Heart right ventricle (tissue), 16 donors: ENCODE measurements around the gene CCDC106. TPM values are rescaled to one million over a fixed set of nuclear protein-coding genes. Genes with fewer than 3 reads are reported as not detected.

ENCODE experiments used
- ATAC-seq, 8 donors: fragments of 200-7000 bp; cut with Tn5 transposase; one replicate each; pipeline ENCODE4 v1.9.1; 2020; ENCODE audit warnings: mild to moderate bottlenecking in 8 of 8, moderate library complexity in 8 of 8, moderate number of reproducible peaks in 1 of 8
- DNase-seq, 2 donors: peaks; one replicate each; pipeline ENCODE4 v3.0.0-alpha.2; 2020
- H3K27ac ChIP-seq, 10 donors: fragments of 200-600 bp; sonication (generic) in 2 of 10; one replicate each; pipeline versions ENCODE4 v1.5.0 to v1.8.0; 2020 to 2022; ENCODE audit warnings: mild to moderate bottlenecking in 3 of 10
- H3K27me3 ChIP-seq, 7 donors: fragments of 200-600 bp; one replicate each; pipeline ENCODE4 v1.8.0; 2021 to 2022; ENCODE audit warnings: mild to moderate bottlenecking in 2 of 7
- H3K36me3 ChIP-seq, 9 donors: fragments of 200-600 bp; sonication (generic) in 1 of 9; one replicate each; pipeline versions ENCODE4 v1.5.0 to v1.8.0; 2020 to 2022; ENCODE audit warnings: mild to moderate bottlenecking in 2 of 9
- H3K4me1 ChIP-seq, 9 donors: fragments of 200-600 bp; sonication (generic) in 1 of 9; one replicate each; pipeline versions ENCODE4 v1.5.0 to v1.8.0; 2020 to 2022; ENCODE audit warnings: mild to moderate bottlenecking in 4 of 9
- H3K4me3 ChIP-seq, 10 donors: fragments of 200-600 bp; sonication (generic) in 2 of 10; one replicate each; pipeline versions ENCODE4 v1.5.0 to v1.8.0; 2020 to 2022; ENCODE audit warnings: mild to moderate bottlenecking in 7 of 10, moderate library complexity in 2 of 10
- H3K9me3 ChIP-seq, 11 donors: fragments of 200-600 bp in 10 of 11; sonication (generic) in 2 of 11; one replicate each; pipeline versions ENCODE4 v1.5.0 to v1.8.0; 2013 to 2022; ENCODE audit warnings: mild to moderate bottlenecking in 2 of 11, control low read depth in 1 of 11, moderate library complexity in 1 of 11
- CTCF ChIP-seq, 9 donors: fragments of 200-600 bp; sonication (generic) in 2 of 9; IDR thresholded peaks; one replicate each; pipeline versions ENCODE4 v1.5.0 to v1.8.0; 2021 to 2022; ENCODE audit warnings: antibody characterized with exemption in 9 of 9, mild to moderate bottlenecking in 5 of 9, moderate library complexity in 1 of 9
- WGBS, 2 donors: extraction: QIAGEN DNeasy Blood & Tissue Kit; methylation state at CpG; one replicate each; pipeline ENCODE4 v1.1.7; 2013; ENCODE audit warnings: inconsistent platforms in 1 of 2; 5-methylcytosine and 5-hydroxymethylcytosine counted together
- intact Hi-C, 10 donors: fragments of 100-400 bp; cut with DNase I; formaldehyde crosslinking; loops; one replicate each; pipeline versions ENCODE4 v1.11.1 to v1.14.2; 2022
- polyA plus RNA-seq, 2 donors: library from polyadenylated mRNA; stranded (reverse); fragments of 200-250 nt; gene quantifications; one replicate each; pipeline ENCODE4 v1.2.3, GENCODE V29; 2013
- total RNA-seq, 10 donors: library from RNA; stranded (reverse); fragmentation: NEBNext Ultra II Directional in 3 of 10; extraction: Animal tissue kit (Norgen Biotek cat#: 25700) in 3 of 10; gene quantifications; one replicate each; pipeline versions ENCODE4 v1.2.1 to v1.2.4, GENCODE V29; 2021 to 2023
- donor health status: Arrhythmogenic right ventricular cardiomyopathy.
- donor health status: ischemic (EF 13 %, LVEDD 7.1; RV severe dilation, severe dysfunction).
- donor health status: healthy with polysubstance abuse.
- donor health status: DM: no; HTN: yes; CAD: no.
- donor health status: DM: no; HTN: no; CAD: no.
- donor health status: ischemic (EF 25% LVEDD 6.9; RV normal size, moderate dysfunction).
- donor health status: ischemic (EF 25% LVEDD 5.7; RV mildly dilated, moderate dysfunction).
- donor health status: healthy.
- donor health status: DM: yes; HTN: yes; CAD: no.
- donor health status: Ischemic cardiomyopathy.
- donor health status: ischemic (EF 35%, LVEDD 5.7; RV mildly dilated, moderate dysfunction).
- donor health status: nonischemic (EF 11% LVEDD 7.7; RV severe dilation, severe dysfunction).
- donor health status: DM: yes; HTN: yes; CAD: no.
- donor health status: PGD.
- donor health status: ischemic (EF 29% LVEDD 5.4; RV normal size, mild dysfunction).
- donor health status: nonischemic (EF 23%, LVEDD 6.1; RV moderate dilation, normal function).

CCDC106 gene
- total and polyA plus RNA-seq, 12 donors, result 12.1 to 29.6 (median 14.4) TPM

- Histone ChIP-seq H3K4me1 (peaks cover 13 to 78% (median 56%) of the 10 kb centered on the region in 9 donors), H3K27me3 (no peaks in the 10 kb centered on the region), H3K4me3 (peak overlapping the region in 8 of 10 donors; percentile 15 to 93 (median 79)), H3K27ac (peak overlapping the region in 9 of 10 donors; percentile 19 to 97 (median 56)), H3K9me3 (no peaks in the 10 kb centered on the region), H3K36me3 (peaks cover 0 to 70% (median 26%) of the 10 kb centered on the region in 9 donors)
- intact Hi-C loops, result no loop called here
- no peak for TF ChIP-seq CTCF (IDR thresholded peaks at IDR 0.05)
- DNase-seq (no peak), ATAC-seq (no peak)
- WGBS, 2 donors, result 66 to 69% methylated on average over 7 of the region's 7 CpGs
These were observed 29.0 kb downstream of the CCDC106 start for GRCh38 chr19:55676889-55677505.

- TF ChIP-seq CTCF (IDR thresholded peaks at IDR 0.05), result no peak
- Histone ChIP-seq H3K9me3 (no peaks in the 10 kb centered on the region), H3K4me1 (peaks cover 13 to 78% (median 56%) of the 10 kb centered on the region in 9 donors), H3K4me3 (peak overlapping the region in 5 of 10 donors; percentile 7 to 93 (median 80)), H3K27me3 (no peaks in the 10 kb centered on the region), H3K27ac (peak overlapping the region in 8 of 10 donors; percentile 19 to 97 (median 46)), H3K36me3 (peaks cover 0 to 70% (median 29%) of the 10 kb centered on the region in 9 donors)
- ATAC-seq, result no peak
- DNase-seq, result no peak
- intact Hi-C loops, result no loop called here
- 31 to 35% methylated on average over 6 of the region's 6 CpGs for WGBS, 2 donors
These were observed 29.6 kb downstream of the CCDC106 start for GRCh38 chr19:55677572-55678028.

- no peak for TF ChIP-seq CTCF (IDR thresholded peaks at IDR 0.05)
- Histone ChIP-seq H3K4me3 (peak overlapping the region in 2 of 10 donors; percentile 72 to 87), H3K9me3 (no peaks in the 10 kb centered on the region), H3K4me1 (peaks cover 13 to 77% (median 56%) of the 10 kb centered on the region in 9 donors), H3K36me3 (peaks cover 0 to 70% (median 30%) of the 10 kb centered on the region in 9 donors), H3K27ac (peak overlapping the region in 6 of 10 donors; percentile 37 to 97 (median 46)), H3K27me3 (no peaks in the 10 kb centered on the region)
- 82 to 87% methylated on average over 21 of the region's 21 CpGs for WGBS, 2 donors
- ATAC-seq (no peak), DNase-seq (peak in 1 of 2 donors; percentile 29)
- intact Hi-C loops, result no loop called here
These were observed 30.2 kb downstream of the CCDC106 start for GRCh38 chr19:55678121-55678671.

GRCh38 chr19:55679343-55680257 lies 31.6 kb downstream of the CCDC106 start:
- no peak for TF ChIP-seq CTCF (IDR thresholded peaks at IDR 0.05)
- Histone ChIP-seq H3K9me3 (no peaks in the 10 kb centered on the region), H3K4me3 (no peak overlapping the region), H3K27me3 (no peaks in the 10 kb centered on the region), H3K36me3 (peaks cover 0 to 76% (median 34%) of the 10 kb centered on the region in 9 donors), H3K4me1 (peaks cover 13 to 66% (median 55%) of the 10 kb centered on the region in 9 donors), H3K27ac (peak overlapping the region in 1 of 10 donors; percentile 96)
- DNase-seq, result no peak
- no peak for ATAC-seq
- 88% methylated on average over 24 of the region's 24 CpGs for WGBS, 2 donors
- intact Hi-C loops, result no loop called here
